Measurements from ENCODE around the gene PFDN4. TPM values are rescaled to one million over a fixed set of nuclear protein-coding genes. Genes with fewer than 3 reads are reported as not detected.

Gene PFDN4
- total and polyA plus RNA-seq, 2 of the 4 experiments (the other 2 are of a cell fraction): 14.9 to 93.2 TPM

- Histone ChIP-seq H3K23ac (ENCODE audit: low read depth, low read length) (no peak overlapping the region), H3K9ac (ENCODE audit: low read depth, low read length) (no peak overlapping the region), H3K9me1 (ENCODE audit: insufficient read depth, low read length) (peaks cover 5% of the 10 kb centered on the region; the same call in 1 of the 2 replicates), H2AFZ (replicated peaks; ENCODE audit: low read length, poor library complexity) (no peak overlapping the region), H2AK9ac (replicated peaks; ENCODE audit: low read depth, low read length, poor library complexity) (no peak overlapping the region), H3K4me3 (ENCODE audit: insufficient read depth, low read depth, low read length) (no peak overlapping the region), H3K36me3 (ENCODE audit: control insufficient read depth, insufficient read depth, low read length) (no peaks in the 10 kb centered on the region), H3K4me2 (ENCODE audit: low read depth, low read length) (no peak overlapping the region), H3K18ac (ENCODE audit: low read depth, low read length) (no peak overlapping the region), H2BK120ac (ENCODE audit: low read depth, low read length) (no peak overlapping the region), H2BK20ac (ENCODE audit: low read depth, low read length) (no peak overlapping the region), H3K27me3 (ENCODE audit: control insufficient read depth, insufficient read depth, low read length) (peaks cover 9% of the 10 kb centered on the region; the same call in 1 of the 2 replicates), H4K8ac (ENCODE audit: low read depth in 2 of 2, low read length in 2 of 2) (no peak overlapping the region), H4K91ac (ENCODE audit: insufficient read depth, low read depth, low read length) (no peak overlapping the region), H3K79me1 (ENCODE audit: low read depth in 1 of 2, low read length in 2 of 2) (no peaks in the 10 kb centered on the region), H2AK5ac (ENCODE audit: low read depth, low read length) (no peak overlapping the region), H3K4me1 (ENCODE audit: control insufficient read depth, insufficient read depth, low read length) (no peaks in the 10 kb centered on the region), H3K27ac (ENCODE audit: insufficient read depth, low read length) (no peak overlapping the region), H3K4ac (ENCODE audit: low read depth, low read length) (no peak overlapping the region), H4K5ac (ENCODE audit: low read depth, low read length) (no peak overlapping the region), H2BK15ac (ENCODE audit: low read depth, low read length) (no peak overlapping the region), H3K56ac (ENCODE audit: extremely low read depth, insufficient read depth, low read length) (no peak overlapping the region), H2BK5ac (ENCODE audit: low read depth, low read length, poor library complexity, severe bottlenecking) (no peak overlapping the region), H4K20me1 (ENCODE audit: insufficient read depth, low read length) (no peaks in the 10 kb centered on the region), H3K9me3 (ENCODE audit: control insufficient read depth, insufficient read depth, low read length) (no peaks in the 10 kb centered on the region), H3K14ac (replicated peaks; ENCODE audit: low read depth, low read length) (no peak overlapping the region)
- ATAC-seq (ENCODE audit: low read depth) (no peak), DNase-seq (no peak)
- BruUV-seq (replicated peaks): no TSS peak
- 70% methylated on average over 3 of the region's 13 CpGs; no CpG with 5 or more reads in 1 of the 2 experiments for WGBS, 2 experiments (ENCODE audit: extremely low coverage in 2 of 2, insufficient read length in 1 of 2)
- dilution Hi-C loops (cut with HindIII; ENCODE audit: low sequenced_read_pairs, unreplicated experiment): loop anchor here (25.0 kb wide), 1 partner anchor 108 kb away; no protein-coding TSS in a partner anchor
- ChIA-PET POLR2A (ENCODE audit: unreplicated experiment) (no interaction called here), CTCF (interaction anchor here (0.6 to 3.2 kb wide), 2 partner anchors 92 to 112 kb away, joined by 3 to 17 read pairs; no protein-coding TSS in a partner anchor)
- in situ Hi-C loops (cut with MboI; ENCODE audit: low sequenced_read_pairs): loop anchor here (5.0 to 25.0 kb wide), 2 partner anchors 93 to 208 kb away; no protein-coding TSS in a partner anchor
- intact Hi-C loops (cut with micrococcal nuclease): loop anchor here (5.0 kb wide), 3 partner anchors 48 to 618 kb away; no protein-coding TSS in a partner anchor
- TF ChIP-seq RCOR1 (IDR thresholded peaks at IDR 0.05; ENCODE audit: insufficient replicate concordance, low read length) (no peak), CHD1 (IDR thresholded peaks at IDR 0.05; ENCODE audit: low read depth, low read length) (no peak), RFX5 (IDR thresholded peaks at IDR 0.05; ENCODE audit: low read depth, low read length) (no peak), BHLHE40 (IDR thresholded peaks at IDR 0.05; ENCODE audit: low read depth, low read length) (no peak)
- TF ChIP-seq, protein P1, sequence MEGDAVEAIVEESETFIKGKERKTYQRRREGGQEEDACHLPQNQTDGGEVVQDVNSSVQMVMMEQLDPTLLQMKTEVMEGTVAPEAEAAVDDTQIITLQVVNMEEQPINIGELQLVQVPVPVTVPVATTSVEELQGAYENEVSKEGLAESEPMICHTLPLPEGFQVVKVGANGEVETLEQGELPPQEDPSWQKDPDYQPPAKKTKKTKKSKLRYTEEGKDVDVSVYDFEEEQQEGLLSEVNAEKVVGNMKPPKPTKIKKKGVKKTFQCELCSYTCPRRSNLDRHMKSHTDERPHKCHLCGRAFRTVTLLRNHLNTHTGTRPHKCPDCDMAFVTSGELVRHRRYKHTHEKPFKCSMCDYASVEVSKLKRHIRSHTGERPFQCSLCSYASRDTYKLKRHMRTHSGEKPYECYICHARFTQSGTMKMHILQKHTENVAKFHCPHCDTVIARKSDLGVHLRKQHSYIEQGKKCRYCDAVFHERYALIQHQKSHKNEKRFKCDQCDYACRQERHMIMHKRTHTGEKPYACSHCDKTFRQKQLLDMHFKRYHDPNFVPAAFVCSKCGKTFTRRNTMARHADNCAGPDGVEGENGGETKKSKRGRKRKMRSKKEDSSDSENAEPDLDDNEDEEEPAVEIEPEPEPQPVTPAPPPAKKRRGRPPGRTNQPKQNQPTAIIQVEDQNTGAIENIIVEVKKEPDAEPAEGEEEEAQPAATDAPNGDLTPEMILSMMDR (conservative IDR thresholded peaks at IDR 0.05; ENCODE audit: low read depth, low read length): no peak
- TF ChIP-seq, protein P2, sequence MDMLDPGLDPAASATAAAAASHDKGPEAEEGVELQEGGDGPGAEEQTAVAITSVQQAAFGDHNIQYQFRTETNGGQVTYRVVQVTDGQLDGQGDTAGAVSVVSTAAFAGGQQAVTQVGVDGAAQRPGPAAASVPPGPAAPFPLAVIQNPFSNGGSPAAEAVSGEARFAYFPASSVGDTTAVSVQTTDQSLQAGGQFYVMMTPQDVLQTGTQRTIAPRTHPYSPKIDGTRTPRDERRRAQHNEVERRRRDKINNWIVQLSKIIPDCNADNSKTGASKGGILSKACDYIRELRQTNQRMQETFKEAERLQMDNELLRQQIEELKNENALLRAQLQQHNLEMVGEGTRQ (IDR thresholded peaks at IDR 0.05; ENCODE audit: low read depth, low read length): no peak
Observed at GRCh38 chr20:54195483-54196472, 12.1 kb upstream of the PFDN4 start.
